Measurements from ENCODE around the gene GPATCH3. TPM values are rescaled to one million over a fixed set of nuclear protein-coding genes. Genes with fewer than 3 reads are reported as not detected.

Gene GPATCH3
- total RNA-seq, 1 experiment from 2014 or later: 11.5 TPM

DNA sequence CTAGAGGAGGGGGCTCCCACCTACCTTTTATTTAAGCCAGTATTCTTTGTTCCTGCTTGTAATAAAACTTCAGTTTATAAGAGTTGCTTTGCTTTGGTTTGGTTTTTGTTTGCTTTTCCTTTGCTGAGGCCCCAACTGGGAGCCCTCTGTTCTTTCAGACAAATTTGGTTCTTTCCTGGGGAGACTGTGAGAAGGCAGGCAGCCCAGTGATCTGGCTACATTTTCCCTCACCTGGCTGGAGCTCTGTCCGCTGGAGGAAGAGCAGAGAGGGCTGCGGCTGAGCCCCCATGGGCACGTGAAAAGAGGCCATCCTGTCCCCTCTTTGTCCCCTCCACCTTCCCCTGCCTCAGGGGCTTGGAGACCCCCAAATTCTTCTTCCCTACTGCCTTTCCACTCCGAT lies 44.6 kb downstream of the GPATCH3 start:
- TF ChIP-seq, protein P1, sequence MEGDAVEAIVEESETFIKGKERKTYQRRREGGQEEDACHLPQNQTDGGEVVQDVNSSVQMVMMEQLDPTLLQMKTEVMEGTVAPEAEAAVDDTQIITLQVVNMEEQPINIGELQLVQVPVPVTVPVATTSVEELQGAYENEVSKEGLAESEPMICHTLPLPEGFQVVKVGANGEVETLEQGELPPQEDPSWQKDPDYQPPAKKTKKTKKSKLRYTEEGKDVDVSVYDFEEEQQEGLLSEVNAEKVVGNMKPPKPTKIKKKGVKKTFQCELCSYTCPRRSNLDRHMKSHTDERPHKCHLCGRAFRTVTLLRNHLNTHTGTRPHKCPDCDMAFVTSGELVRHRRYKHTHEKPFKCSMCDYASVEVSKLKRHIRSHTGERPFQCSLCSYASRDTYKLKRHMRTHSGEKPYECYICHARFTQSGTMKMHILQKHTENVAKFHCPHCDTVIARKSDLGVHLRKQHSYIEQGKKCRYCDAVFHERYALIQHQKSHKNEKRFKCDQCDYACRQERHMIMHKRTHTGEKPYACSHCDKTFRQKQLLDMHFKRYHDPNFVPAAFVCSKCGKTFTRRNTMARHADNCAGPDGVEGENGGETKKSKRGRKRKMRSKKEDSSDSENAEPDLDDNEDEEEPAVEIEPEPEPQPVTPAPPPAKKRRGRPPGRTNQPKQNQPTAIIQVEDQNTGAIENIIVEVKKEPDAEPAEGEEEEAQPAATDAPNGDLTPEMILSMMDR (IDR thresholded peaks at IDR 0.05; ENCODE audit: unreplicated experiment): no peak
- CTCF ChIA-PET: no interaction called here
- no peaks in the 10 kb centered on the region for H3K27me3 Mint-ChIP-seq (ENCODE audit: unreplicated experiment)
- no peak overlapping the region for H3K27ac Mint-ChIP-seq (ENCODE audit: unreplicated experiment)
- no peak overlapping the region for H3K4me3 Mint-ChIP-seq (ENCODE audit: low read depth, unreplicated experiment)
- H3K4me1 Mint-ChIP-seq (ENCODE audit: low read depth, unreplicated experiment): no peaks in the 10 kb centered on the region
- intact Hi-C loops (cut with micrococcal nuclease; ENCODE audit: unreplicated experiment): no loop called here
- no peaks in the 10 kb centered on the region for H3K36me3 Mint-ChIP-seq (ENCODE audit: insufficient read depth, unreplicated experiment)
- DNase-seq: no peak
- BruUV-seq (replicated peaks): no TSS peak
- H3K9me3 Mint-ChIP-seq (ENCODE audit: low read depth, unreplicated experiment): no peaks in the 10 kb centered on the region

DNA sequence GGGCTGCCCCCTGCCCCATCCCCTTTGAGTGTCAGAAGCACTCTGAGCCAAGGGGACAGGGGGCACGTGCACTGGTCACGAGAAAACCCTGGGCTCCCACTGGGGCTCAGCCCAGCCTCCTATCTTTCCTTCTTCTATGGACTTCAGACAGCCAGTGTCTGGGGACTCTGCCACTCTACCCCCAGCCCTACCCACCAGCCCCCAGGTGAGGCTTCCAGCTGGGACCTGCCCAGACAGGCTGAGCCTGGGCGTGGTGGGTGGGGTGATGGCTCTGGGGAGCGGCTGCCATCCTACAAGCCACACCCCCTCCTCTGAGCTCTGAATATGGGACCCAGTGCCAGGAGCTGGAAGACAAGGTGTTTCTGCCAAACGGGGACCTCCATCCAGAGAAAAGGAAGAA lies 45.4 kb downstream of the GPATCH3 start:
- Mint-ChIP-seq H3K9me3 (ENCODE audit: low read depth, unreplicated experiment) (no peaks in the 10 kb centered on the region), H3K27ac (ENCODE audit: unreplicated experiment) (no peak overlapping the region), H3K4me3 (ENCODE audit: low read depth, unreplicated experiment) (no peak overlapping the region), H3K36me3 (ENCODE audit: insufficient read depth, unreplicated experiment) (no peaks in the 10 kb centered on the region), H3K4me1 (ENCODE audit: low read depth, unreplicated experiment) (peaks cover 3% of the 10 kb centered on the region), H3K27me3 (ENCODE audit: unreplicated experiment) (no peaks in the 10 kb centered on the region)
- TF ChIP-seq, protein P1 (IDR thresholded peaks at IDR 0.05; ENCODE audit: unreplicated experiment): no peak
- no peak for DNase-seq
- intact Hi-C loops (cut with micrococcal nuclease; ENCODE audit: unreplicated experiment): no loop called here
- BruUV-seq (replicated peaks): TSS peak; percentile 13
- CTCF ChIA-PET: no interaction called here

- Mint-ChIP-seq H3K9me3 (ENCODE audit: low read depth, unreplicated experiment) (no peaks in the 10 kb centered on the region), H3K27ac (ENCODE audit: unreplicated experiment) (no peak overlapping the region), H3K27me3 (ENCODE audit: unreplicated experiment) (no peaks in the 10 kb centered on the region), H3K4me1 (ENCODE audit: low read depth, unreplicated experiment) (peaks cover 12% of the 10 kb centered on the region), H3K36me3 (ENCODE audit: insufficient read depth, unreplicated experiment) (no peaks in the 10 kb centered on the region), H3K4me3 (ENCODE audit: low read depth, unreplicated experiment) (no peak overlapping the region)
- no peak for DNase-seq
- CTCF ChIA-PET: no interaction called here
- no TSS peak for BruUV-seq (replicated peaks)
- TF ChIP-seq, protein P1 (IDR thresholded peaks at IDR 0.05; ENCODE audit: unreplicated experiment): peak; percentile 14
- intact Hi-C loops (cut with micrococcal nuclease; ENCODE audit: unreplicated experiment): loop anchor here (1.0 kb wide), 1 partner anchor 25 kb away; no protein-coding TSS in a partner anchor
These were observed 46.7 kb downstream of the GPATCH3 start for GRCh38 chr1:26853600-26853999.

GRCh38 chr1:26853156-26853555 lies 47.1 kb downstream of the GPATCH3 start:
- BruUV-seq (replicated peaks): no TSS peak
- H3K27ac Mint-ChIP-seq (ENCODE audit: unreplicated experiment): no peak overlapping the region
- CTCF ChIA-PET: no interaction called here
- H3K4me3 Mint-ChIP-seq (ENCODE audit: low read depth, unreplicated experiment): no peak overlapping the region
- TF ChIP-seq, protein P1 (IDR thresholded peaks at IDR 0.05; ENCODE audit: unreplicated experiment): peak; percentile 70
- H3K4me1 Mint-ChIP-seq (ENCODE audit: low read depth, unreplicated experiment): peaks cover 17% of the 10 kb centered on the region
- H3K27me3 Mint-ChIP-seq (ENCODE audit: unreplicated experiment): no peaks in the 10 kb centered on the region
- no peaks in the 10 kb centered on the region for H3K36me3 Mint-ChIP-seq (ENCODE audit: insufficient read depth, unreplicated experiment)
- H3K9me3 Mint-ChIP-seq (ENCODE audit: low read depth, unreplicated experiment): no peaks in the 10 kb centered on the region
- intact Hi-C loops (cut with micrococcal nuclease; ENCODE audit: unreplicated experiment): loop anchor here (1.0 kb wide), 1 partner anchor 25 kb away; no protein-coding TSS in a partner anchor
- peak; percentile 93 for DNase-seq

Data from Calu3 (cell line).